Lung (tissue), 12 donors: ENCODE measurements around the gene KRTAP10-4. TPM values are rescaled to one million over a fixed set of nuclear protein-coding genes. Genes with fewer than 3 reads are reported as not detected.

Experiments used
- ATAC-seq: fragments of 200-7000 bp; cut with Tn5 transposase; one replicate; pipeline ENCODE4 v1.9.1; 2020; ENCODE audit warnings: moderate number of reproducible peaks; ENCODE audit not compliant: insufficient read depth, low FRiP score
- DNase-seq, 3 donors: peaks; one replicate each; pipeline ENCODE4 v3.0.0-alpha.2; 2013 to 2017
- H3K27ac ChIP-seq, 2 donors: one replicate each; pipeline ENCODE4 v1.5.1; 2013; ENCODE audit warnings: mild to moderate bottlenecking in 2 of 2, moderate library complexity in 2 of 2, control low read depth in 1 of 2, inconsistent platforms in 1 of 2, low read depth in 1 of 2, low read length in 1 of 2
- H3K27me3 ChIP-seq, 3 donors: one replicate each; pipeline ENCODE4 v1.5.1; 2013; ENCODE audit warnings: low read length in 2 of 3; ENCODE audit not compliant: control insufficient read depth in 3 of 3, insufficient read depth in 3 of 3
- H3K36me3 ChIP-seq, 4 donors: one replicate each; pipeline ENCODE4 v1.5.1; 2013; ENCODE audit warnings: low read length in 4 of 4, mild to moderate bottlenecking in 1 of 4, moderate library complexity in 1 of 4; ENCODE audit not compliant: control insufficient read depth in 4 of 4, insufficient read depth in 4 of 4
- H3K4me1 ChIP-seq, 5 donors: one replicate each; pipeline ENCODE4 v1.5.1; 2013; ENCODE audit warnings: low read length in 5 of 5, mild to moderate bottlenecking in 2 of 5, moderate library complexity in 1 of 5; ENCODE audit not compliant: control insufficient read depth in 5 of 5, insufficient read depth in 5 of 5
- H3K4me3 ChIP-seq: one replicate; pipeline ENCODE4 v1.5.1; 2013; ENCODE audit warnings: mild to moderate bottlenecking, control low read depth, moderate library complexity
- H3K9ac ChIP-seq, 2 donors: one replicate each; pipeline ENCODE4 v1.5.1; 2013; ENCODE audit warnings: low read length in 2 of 2, control low read depth in 1 of 2; ENCODE audit not compliant: insufficient read depth in 1 of 2
- H3K9me3 ChIP-seq, 4 donors: one replicate each; pipeline ENCODE4 v1.5.1; 2013; ENCODE audit warnings: low read length in 3 of 4, mild to moderate bottlenecking in 1 of 4, moderate library complexity in 1 of 4; ENCODE audit not compliant: control insufficient read depth in 4 of 4, insufficient read depth in 3 of 4
- WGBS, 2 donors: extraction: QIAGEN DNeasy Blood & Tissue Kit; methylation state at CpG; one replicate each; pipeline ENCODE4 v1.1.7; 2013; 5-methylcytosine and 5-hydroxymethylcytosine counted together
- polyA plus RNA-seq, 2 donors: library from polyadenylated mRNA; stranded (reverse); fragments of 200-250 nt; gene quantifications; one replicate each; pipeline ENCODE4 v1.2.1, GENCODE V29; 2013
- total RNA-seq, 2 donors: library from RNA; depleted of rRNA in 1 of 2; stranded (reverse); fragments of >200 nt in 1 of 2; gene quantifications; one replicate each; pipeline ENCODE4 v1.2.1, GENCODE V29; 2014 to 2021
- TF ChIP-seq, protein P1 (sequence below): IDR thresholded peaks from 2 replicates; pipeline ENCODE4 v1.5.1; 2012; ENCODE audit warnings: mild to moderate bottlenecking; ENCODE audit errors: control extremely low read depth, extremely low read depth
- donor health status: control.
- donor health status: control.
- donor health status: Bipolar disorder and iron deficiency.
- donor health status: healthy.
- donor health status: DM: yes; HTN: yes; CAD: no.

The KRTAP10-4 gene
- total and polyA plus RNA-seq, 4 donors = not detected

DNA sequence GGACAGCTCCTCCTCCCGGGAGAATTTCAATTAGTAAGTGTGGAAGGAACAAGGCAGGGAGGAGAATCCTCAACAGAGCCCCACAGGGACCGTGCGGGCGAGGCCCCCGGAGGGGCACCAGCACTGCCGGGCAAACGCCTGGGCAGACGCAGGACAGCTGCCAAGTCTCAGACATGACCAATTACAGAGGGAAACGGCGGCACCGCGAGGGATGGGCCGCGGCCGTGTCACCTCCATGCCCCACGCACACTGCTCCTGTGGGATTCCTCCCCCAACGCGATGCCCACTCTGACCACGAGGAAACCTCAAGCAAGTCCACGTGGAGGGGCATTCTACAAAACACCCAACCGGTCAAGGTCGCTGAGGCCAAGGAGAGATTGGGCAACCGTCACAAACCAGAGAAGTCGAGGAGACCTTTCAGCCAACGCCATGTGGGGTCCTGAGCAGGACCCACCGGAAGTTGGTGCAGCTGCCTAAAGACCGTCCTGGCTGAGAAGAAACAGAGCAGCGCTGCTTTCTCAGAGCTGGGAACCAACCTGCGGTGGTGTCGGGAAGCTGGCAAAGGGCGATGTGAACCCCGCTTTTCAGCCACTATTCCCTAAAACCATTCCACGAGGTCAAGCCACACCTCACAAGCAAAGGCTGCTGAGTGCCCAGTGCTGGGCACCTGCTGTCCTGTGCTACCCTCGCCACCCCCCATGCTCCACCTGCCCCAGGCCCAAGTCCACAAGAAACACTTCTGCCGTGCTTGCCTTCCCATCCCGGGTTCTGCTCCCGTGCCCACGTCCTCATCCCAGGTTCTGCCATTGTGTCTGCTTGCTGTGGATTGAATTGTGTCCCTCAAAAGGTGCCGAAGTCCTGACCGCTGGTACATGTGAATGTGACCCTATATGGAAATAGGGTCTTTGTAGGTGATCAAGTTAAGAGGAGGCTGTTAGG lies 1.4 kb upstream of the KRTAP10-4 start:
- WGBS, 2 donors = 92 to 94% methylated on average over 40 of the region's 40 CpGs
- peaks cover 0 to 2% (median 0%) of the 10 kb centered on the region in 3 donors for H3K27me3 ChIP-seq
- no peak for ATAC-seq
- TF ChIP-seq, protein P1, sequence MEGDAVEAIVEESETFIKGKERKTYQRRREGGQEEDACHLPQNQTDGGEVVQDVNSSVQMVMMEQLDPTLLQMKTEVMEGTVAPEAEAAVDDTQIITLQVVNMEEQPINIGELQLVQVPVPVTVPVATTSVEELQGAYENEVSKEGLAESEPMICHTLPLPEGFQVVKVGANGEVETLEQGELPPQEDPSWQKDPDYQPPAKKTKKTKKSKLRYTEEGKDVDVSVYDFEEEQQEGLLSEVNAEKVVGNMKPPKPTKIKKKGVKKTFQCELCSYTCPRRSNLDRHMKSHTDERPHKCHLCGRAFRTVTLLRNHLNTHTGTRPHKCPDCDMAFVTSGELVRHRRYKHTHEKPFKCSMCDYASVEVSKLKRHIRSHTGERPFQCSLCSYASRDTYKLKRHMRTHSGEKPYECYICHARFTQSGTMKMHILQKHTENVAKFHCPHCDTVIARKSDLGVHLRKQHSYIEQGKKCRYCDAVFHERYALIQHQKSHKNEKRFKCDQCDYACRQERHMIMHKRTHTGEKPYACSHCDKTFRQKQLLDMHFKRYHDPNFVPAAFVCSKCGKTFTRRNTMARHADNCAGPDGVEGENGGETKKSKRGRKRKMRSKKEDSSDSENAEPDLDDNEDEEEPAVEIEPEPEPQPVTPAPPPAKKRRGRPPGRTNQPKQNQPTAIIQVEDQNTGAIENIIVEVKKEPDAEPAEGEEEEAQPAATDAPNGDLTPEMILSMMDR = no peak
- no peak overlapping the region for H3K9ac ChIP-seq
- H3K27ac ChIP-seq = no peak overlapping the region
- no peaks in the 10 kb centered on the region for H3K4me1 ChIP-seq
- H3K36me3 ChIP-seq = no peaks in the 10 kb centered on the region
- H3K9me3 ChIP-seq = peaks cover 0 to 19% (median 4%) of the 10 kb centered on the region in 4 donors
- no peak for DNase-seq
- no peak overlapping the region for H3K4me3 ChIP-seq

GRCh38 chr21:44572959-44573583 lies 458 bp upstream of the KRTAP10-4 start:
- DNase-seq = no peak
- Histone ChIP-seq H3K36me3 (no peaks in the 10 kb centered on the region), H3K9ac (no peak overlapping the region), H3K4me1 (no peaks in the 10 kb centered on the region), H3K9me3 (peaks cover 0 to 20% (median 6%) of the 10 kb centered on the region in 4 donors), H3K4me3 (no peak overlapping the region), H3K27ac (no peak overlapping the region), H3K27me3 (peaks cover 0 to 2% (median 0%) of the 10 kb centered on the region in 3 donors)
- TF ChIP-seq, protein P1 = no peak
- no peak for ATAC-seq
- 84 to 89% methylated on average over 15 of the region's 15 CpGs for WGBS, 2 donors

DNA sequence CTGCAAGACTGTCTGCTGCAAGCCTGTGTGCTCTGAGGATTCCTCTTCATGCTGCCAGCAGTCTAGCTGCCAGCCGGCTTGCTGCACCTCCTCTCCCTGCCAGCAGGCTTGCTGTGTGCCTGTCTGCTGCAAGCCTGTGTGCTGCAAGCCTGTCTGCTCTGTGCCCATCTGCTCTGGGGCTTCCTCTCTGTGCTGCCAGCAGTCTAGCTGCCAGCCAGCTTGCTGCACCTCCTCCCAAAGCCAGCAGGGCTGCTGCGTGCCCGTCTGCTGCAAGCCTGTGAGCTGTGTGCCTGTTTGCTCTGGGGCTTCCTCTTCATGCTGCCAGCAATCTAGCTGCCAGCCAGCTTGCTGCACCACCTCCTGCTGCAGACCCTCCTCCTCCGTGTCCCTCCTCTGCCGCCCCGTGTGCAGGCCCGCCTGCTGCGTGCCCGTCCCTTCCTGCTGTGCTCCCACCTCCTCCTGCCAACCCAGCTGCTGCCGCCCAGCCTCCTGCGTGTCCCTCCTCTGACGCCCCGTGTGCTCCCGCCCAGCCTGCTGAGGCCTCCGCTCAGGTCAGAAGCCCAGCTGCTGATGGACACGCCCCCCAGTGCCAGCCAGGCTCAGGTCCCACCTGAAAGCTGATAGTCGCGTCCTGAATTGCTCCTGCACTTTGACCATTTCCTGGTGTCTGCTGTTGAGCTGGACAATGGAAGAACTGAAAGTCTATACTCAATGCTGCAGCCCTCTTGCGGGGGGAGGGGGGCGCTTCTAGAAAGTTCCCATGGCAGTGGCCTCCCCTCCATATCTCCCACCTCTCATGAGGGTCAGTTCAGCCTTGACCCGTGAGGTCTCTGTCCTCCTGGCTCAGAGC lies 1.2 kb downstream of the KRTAP10-4 start:
- no peaks in the 10 kb centered on the region for H3K36me3 ChIP-seq
- 42 to 47% methylated on average over 17 to 21 of the region's 21 CpGs for WGBS, 2 donors
- no peak overlapping the region for H3K4me3 ChIP-seq
- no peak for DNase-seq
- H3K27ac ChIP-seq = no peak overlapping the region
- peaks cover 0 to 2% (median 2%) of the 10 kb centered on the region in 3 donors for H3K27me3 ChIP-seq
- H3K9ac ChIP-seq = no peak overlapping the region
- no peaks in the 10 kb centered on the region for H3K4me1 ChIP-seq
- ATAC-seq = no peak
- H3K9me3 ChIP-seq = peaks cover 0 to 29% (median 6%) of the 10 kb centered on the region in 4 donors
- TF ChIP-seq, protein P1 = no peak
